A172 (cell line): Measurements from ENCODE around the gene DOCK7. TPM values are rescaled to one million over a fixed set of nuclear protein-coding genes. Genes with fewer than 3 reads are reported as not detected.
A peak's percentile ranks its signal among the peaks of the same experiment; 100 is the strongest.
"Not testable (repeated sequence)": the region's sequence is repeated elsewhere in the genome, so short reads cannot be mapped to it uniquely, and the experiment has no call there.

Experiments
- DNase-seq: peaks from one replicate; pipeline ENCODE4 v3.0.0-alpha.2; 2015; ENCODE audit warnings: low spot score
- total RNA-seq: library from RNA; depleted of rRNA; stranded (reverse); fragments of >200 nt; shearing (Covaris generic); gene quantifications from 2 replicates; pipeline ENCODE4 v1.2.3, GENCODE V29; 2014

DOCK7 gene
- total RNA-seq, 1 experiment from 2014 or later, result 70.2 TPM

DNA sequence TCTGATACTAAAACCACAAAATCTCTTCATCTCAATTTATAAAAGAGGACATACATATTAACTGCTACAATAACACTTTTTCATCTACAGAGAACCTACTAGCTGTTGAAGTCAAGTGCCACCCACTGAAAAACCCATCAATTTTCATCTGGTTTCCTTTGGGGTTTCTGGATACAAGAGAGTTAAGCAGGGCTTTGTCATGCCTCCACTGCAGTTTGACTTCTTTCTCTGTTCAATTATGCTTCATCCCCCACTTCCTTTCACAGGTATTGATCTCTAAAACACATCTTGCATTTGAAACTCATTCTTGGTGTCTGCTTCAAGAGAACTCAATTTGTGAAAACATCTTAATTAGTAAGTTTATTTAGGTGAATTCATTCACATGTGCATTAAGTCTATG, 151.3 kb downstream of the DOCK7 start:
- DNase-seq, result no peak

DNA sequence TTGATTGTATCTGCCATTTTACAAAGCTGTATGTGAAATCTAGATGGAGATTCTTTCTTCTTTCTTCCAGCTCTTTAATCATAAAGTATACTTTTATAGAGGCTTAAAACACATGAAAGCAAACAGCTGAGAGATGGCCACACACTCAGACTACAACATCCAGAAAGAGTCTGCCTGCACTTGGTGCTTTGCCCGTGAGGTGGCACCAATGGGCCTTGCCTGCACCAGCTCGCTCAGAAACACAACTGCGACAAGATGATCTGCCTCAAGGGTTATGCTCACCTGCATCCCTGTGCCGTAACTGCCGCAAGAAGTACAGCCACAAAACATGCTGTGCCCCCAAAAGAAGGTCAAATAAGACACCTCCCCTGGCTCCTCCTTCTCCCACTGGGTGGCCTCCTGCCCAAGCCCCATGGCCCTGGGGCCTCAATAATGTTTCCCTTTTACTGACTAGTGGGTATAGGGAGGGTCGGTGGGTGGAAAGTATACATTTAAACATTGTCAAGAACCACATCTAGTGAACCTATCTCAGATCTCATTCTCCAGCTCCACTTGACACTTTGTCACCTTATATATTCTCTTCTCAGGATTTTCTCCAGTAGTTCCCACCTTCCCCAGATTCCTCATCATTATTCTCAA, 157.6 kb downstream of the DOCK7 start:
- DNase-seq, result no peak

DNA sequence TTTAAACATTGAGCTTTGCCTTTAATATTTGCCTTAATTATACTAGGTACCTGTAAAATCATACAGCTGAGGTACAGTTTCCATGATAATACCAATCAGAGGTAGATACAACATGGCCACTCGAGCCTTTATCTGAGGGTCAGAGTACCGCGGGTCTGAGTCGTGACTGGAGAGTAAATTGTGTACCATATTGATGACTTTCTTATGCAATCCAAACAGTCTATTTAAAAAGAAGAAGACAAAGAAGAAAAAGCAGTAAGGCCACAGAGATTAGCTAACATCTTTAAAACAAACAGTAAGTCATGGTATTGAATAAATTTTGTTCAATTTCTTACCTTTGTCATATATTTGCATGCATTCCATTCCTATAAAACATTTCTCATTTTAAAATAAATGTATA, 159.0 kb downstream of the DOCK7 start:
- DNase-seq, result no peak

DNA sequence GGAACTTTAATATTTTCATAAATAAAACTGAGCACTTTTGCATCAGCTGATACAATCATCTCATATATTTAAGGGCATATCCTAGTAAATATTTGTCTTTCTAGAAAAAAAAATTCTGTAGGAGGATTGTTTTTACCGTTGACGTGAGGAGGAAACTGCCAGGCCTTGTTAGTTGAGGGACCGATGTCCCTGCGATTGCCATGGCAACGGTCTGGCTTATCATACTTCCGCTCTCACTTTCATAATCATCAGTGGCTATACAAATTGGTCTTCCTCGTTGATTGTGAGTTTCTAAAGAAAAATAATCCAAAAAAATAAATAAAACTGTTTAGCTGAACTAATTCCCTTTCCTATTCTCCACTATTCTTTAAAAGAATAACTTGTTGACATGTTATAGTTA, 160.2 kb downstream of the DOCK7 start:
- no peak for DNase-seq

DNA sequence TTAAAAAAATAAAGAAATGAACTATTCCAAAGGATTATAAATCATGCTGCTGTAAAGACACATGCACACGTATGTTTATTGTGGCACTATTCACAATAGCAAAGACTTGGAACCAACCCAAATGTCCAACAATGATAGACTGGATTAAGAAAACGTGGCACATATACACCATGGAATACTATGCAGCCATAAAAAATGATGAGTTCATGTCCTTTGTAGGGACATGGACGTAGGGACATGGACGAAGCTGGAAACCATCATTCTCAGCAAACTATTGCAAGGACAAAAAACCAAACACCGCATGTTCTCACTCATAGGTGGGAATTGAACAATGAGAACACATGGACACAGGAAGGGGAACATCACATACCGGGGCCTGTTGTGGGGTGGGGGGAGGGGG, 160.8 kb downstream of the DOCK7 start:
- DNase-seq, result not testable (repeated sequence)

DNA sequence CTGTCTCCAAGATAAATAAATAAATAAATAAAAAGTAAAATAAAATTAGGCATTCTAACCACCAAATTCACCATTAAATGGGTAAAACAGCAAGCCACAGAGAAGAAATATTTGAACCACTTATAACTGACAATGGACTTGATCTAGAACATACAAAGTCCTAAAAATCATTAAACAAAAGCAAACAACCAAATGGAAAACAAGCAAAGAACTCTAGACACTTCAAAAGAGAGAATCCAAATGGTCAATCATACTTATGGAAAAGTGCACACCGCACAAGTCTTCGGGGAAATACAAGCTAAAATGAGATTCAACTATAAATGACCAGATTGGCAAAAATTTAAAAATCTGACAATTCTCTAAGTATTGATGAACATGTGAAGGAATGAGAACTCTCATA, 164.3 kb downstream of the DOCK7 start:
- DNase-seq, result no peak

DNA sequence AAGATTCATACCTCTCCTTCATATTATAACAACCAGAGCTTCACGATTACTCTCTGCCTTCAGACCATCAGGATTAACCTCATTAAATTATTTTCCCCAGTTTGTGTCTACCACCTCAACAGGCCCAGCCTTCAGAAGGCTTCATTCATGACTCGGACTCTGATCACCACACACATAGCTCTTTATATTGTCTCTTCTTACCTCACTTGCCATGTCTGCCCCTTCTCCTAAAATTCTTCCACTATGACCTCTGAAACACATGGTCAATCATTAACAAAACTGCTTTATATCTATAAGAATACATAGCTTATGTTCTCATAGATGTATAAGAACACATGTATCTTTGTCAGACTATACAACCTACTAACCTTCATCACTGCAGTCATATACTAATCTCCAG, 171.6 kb downstream of the DOCK7 start:
- no peak for DNase-seq

DNA sequence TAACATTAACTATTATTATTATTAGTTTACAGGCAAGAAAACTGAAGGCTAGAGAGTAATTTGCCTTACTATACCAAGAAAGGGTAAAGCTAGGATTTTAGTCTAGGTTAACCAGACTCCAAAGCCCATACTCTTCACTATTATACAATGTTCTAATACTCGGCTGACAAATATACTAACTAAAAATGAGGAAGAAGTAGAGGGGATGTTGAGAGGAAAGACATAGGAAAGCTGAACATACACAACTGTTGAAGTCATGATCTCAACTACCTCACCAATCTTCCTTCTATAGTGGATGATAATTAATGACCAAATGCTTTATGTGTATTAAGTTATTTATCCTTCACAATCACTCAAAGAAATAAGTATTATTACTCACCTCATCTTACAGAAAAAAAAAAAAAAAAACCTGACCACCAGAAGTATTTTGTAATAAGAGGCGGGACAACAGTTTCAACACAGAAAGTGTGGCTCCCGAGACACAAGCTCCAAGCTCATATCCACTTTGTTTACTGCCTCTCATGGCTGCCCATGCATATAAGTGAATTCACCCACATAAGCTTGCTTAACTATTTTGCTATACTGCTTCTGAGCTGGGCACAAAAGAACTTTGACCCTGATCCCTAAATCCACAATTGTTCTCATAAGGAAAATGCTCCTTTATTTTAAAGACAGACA, 173.3 kb downstream of the DOCK7 start:
- DNase-seq, result no peak

DNA sequence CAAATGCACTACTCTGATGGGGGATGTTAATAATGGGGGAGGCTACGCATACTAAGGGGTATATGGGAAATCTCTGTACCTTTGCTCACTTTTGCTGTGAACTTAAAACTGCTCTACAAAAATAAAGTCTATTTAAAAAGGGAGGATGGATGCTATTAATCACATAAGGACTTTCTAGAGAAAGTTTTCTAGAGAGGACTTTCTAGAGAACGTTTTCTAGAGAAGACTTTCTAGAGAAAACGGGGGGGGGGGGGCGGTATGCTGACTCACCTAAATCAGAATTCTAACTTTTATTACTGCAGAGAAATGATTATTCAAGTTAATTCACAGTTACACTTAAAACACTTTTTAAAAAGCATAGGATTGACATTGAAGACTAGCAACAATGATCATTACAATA, 175.2 kb downstream of the DOCK7 start:
- no peak for DNase-seq

DNA sequence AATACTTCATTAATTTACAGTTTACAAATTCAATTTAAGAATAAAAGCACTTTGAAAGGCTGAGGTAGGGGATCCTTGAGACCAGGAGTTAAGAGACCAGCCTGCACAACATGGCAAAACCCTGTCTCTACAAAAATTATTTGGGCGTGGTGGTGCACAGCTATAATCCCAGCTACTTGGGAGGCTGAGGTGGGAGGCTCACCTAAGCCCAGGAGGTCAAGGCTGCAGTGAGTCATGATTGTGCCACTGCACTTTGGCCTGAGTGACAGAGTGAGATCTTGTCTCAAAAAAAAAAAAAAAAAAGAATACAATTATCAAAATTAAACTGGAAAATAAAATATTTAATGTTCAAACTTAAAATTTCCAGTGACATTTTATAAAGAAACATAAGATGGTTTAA, 179.2 kb downstream of the DOCK7 start:
- no peak for DNase-seq

DNA sequence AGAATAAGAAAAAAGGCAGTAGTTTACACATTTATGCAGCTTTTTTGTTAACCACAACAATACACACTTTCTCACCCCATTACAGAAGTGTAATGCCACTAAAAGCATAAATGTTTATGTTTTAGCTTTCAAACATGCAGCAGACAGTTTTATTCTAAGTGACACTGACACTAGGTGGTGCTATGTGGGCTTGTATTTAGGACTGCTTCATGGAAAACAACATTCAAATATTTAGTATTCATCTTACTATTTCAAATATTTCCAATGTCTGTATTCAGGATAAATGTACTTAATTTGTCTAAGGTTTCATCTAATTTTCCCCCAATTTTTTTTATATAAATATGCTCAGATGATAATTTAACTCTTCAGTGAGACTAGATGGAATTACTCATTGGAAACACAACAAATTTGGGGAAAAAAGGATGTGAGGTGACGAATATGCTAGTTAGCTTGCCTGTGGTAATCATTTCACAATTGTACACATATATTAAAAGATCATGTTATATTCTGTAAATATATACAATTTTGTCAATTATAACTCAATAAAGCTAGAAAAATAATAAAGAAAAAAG, 179.9 kb downstream of the DOCK7 start:
- peak; percentile 18 for DNase-seq

DNA sequence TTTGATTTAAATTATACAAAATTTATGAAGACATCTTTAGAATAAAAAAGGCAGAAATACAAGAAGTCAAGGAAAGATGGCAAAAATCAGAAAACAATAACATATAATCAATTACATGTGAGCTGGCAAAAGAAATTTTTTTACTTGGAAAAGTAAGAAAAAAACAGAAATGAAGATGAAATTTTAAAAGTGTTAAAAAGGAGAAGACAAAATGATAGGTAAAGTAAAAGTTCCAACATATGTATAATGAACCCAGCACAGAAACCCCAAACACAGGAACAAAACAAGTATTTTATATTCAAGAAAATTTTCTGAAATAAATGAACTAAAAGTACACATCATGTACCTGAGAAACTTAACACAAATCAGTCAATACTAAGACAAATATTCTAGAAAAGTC, 188.0 kb downstream of the DOCK7 start:
- no peak for DNase-seq

DNA sequence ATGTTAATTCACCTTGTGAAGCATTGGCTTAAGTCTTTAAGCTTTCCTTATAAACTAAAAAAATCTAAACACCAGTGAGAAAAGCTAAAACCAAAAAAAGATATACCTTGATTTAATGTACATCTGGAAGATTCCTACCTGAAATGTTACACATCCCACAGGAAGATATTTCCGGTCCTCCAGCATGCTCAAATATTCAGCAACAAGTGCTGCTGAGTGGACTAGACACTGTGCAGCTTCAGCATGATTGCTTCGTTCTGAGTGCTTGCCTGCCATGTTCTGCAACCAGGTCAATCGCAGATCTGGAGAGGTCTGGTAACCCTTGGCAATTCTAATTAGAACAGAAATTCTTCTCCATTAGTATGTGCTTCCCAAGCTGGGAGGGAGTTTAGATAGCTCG, 194.0 kb downstream of the DOCK7 start:
- no peak for DNase-seq

DNA sequence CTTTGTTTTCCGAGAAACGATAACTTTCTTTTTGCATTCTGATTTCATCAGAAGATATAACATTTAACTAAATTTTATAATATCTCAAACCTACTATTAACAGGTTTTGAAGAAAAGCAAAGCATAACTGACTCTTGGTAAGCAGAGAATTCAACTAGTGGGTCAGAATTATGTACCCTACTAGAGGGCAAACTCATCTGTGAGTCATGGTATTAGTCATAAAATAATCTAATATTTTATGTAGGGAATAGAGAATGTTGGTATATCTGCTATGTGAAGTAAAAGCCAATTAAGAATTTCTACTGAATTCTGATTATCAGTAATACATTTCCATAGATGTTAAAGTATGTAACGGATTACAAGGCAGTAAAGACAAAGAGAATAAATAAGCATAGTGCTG, 194.5 kb downstream of the DOCK7 start:
- peak; percentile 0 for DNase-seq

DNA sequence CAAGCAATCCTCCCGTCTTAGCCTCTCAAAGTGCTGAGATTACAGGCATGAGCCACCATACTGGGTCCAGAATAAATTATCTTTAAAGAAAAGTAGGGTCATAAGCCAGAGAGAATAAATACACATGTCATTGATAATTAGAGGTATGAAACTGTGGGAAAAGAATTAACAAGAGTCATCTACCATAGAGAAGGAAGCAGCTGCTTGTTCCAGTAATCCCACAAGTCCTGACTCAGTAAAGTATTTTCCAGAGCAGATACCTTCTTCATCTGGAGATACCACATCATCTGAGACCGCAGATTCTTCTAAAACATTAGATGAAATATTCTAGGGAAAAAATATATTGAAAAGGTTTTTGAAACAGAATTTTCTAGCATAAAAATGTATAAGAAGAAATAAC, 195.7 kb downstream of the DOCK7 start:
- DNase-seq, result no peak

DNA sequence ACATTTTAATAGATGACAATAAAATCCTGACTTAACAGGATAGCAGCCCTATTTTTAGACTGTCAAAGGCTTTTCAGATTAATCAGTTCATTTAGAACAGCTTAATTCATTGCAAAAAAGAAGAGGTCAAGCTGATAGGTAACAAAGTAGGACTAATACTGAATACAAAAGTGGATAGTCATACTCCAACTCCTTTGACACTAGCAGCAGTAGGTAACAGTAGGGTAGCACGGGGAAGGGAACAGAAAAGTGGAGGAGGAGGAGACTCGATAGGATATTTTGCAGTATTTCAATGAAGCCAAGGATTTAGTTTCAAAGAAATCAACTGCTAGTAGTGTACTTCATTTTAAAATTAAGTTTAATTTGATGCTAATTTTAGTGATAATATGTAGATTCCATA, 200.2 kb downstream of the DOCK7 start:
- DNase-seq, result no peak

DNA sequence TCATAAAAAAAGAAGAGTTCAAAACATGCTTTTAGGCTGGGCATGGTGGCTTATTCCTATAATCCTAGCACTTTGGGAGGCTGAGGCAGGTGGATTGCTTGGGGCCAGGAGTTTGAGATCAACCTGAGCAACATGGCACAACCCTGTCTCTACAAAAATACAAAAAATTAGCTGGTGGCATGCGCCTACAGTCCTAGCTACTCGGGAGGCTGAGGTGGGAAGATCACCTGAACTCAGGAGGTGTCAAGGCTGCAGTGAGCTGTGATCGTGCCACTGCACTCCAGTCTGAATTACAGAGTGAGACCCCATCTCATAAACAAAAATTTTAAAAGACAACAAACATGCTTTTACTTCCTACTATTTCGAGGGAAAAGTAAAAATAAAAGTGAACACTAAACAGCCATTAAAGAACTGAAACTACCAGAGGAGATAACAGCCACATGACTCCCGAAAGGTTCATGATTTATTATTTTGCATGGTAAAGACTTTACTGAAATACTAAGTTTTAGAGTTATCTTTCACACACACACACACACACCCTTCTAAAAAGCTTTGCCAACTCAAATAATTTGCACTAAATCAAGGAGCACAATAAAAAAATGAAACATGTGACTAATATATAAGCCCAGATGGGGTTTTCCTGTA, 203.2 kb downstream of the DOCK7 start:
- DNase-seq, result no peak

DNA sequence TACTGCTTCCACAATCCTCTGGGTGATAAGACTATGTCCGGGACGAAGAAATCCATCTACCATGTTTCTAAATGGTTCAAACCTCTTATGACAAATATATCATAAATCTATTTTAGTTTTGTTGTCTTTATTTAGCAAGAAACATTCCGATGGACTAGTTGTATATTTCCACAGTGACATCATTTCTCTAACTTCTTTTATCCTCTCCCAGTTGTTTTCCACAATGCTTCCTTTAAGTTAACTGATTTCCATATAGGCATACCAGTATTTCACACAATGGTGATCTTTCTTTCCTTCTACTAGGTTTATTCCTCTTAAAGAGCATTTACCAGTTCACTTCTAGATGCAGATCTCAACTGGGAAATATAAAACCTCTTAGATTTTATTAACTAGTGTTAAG, 206.5 kb downstream of the DOCK7 start:
- no peak for DNase-seq

DNA sequence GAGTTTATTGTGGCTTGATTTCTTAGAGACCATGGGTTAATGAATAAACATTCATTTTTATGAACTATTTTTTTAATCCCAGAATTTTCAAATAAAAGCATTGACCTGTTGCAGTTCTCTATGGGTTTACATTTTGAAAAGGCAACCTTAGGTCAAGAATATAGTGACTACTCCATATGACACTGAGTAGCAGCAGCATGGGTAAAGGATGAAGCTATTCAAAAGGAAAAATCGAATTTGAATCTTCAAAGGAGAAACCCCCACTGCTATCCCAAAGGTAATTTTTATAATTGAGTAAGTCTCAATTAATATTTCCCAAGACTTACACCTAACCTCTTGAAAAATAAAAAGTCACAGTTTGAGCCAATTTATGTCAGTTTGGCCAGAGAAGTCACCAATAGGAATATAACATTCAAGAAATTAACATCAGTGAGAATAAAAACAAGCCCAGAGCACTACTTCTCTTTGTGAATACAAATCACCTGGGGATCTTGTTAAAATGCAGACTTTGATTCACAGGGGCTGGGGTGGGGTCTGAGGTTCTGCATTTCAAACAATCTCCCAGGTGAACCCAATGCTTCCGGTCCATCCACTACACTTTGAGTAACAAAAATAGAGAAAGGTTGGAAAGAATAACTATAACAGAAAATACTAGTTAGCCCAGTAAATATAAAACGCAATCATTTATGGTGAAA, 211.5 kb downstream of the DOCK7 start:
- DNase-seq, result no peak

DNA sequence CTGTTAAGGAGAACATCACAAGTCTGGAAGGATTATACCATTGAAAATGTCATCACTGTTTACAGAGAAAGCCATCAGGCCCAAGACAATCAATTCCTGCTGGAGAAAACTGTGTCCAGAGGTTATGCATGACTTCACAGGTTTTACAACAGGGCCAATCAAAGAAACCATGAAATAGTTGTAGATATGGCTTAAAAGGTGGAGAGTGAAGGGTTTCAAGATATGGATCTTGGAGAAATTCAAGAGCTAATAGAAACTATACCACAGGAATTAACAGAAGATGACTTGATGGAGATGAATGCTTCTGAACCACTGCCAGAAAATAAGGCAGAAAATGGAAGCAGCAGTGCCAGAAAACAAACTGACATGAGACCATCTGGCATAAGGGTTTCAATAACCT, 221.1 kb downstream of the DOCK7 start:
- no peak for DNase-seq

DNA sequence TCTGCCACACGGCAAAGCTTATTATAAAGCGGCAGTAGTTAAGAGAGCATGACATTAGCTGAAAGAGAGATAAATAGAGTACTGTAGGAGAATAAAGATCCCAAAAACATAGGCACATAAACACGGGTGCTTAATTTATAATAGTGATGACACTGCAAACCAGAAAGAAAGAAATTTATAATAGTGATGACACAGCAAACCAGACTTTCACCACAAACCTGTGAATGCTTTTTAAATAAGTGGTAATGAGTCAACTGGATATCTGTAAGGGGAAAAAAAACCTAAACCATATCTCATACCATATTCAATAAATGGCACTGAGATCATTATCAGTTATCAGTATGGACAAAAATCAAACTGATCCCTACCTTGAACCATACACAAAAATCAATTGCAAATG, 225.8 kb downstream of the DOCK7 start:
- no peak for DNase-seq

DNA sequence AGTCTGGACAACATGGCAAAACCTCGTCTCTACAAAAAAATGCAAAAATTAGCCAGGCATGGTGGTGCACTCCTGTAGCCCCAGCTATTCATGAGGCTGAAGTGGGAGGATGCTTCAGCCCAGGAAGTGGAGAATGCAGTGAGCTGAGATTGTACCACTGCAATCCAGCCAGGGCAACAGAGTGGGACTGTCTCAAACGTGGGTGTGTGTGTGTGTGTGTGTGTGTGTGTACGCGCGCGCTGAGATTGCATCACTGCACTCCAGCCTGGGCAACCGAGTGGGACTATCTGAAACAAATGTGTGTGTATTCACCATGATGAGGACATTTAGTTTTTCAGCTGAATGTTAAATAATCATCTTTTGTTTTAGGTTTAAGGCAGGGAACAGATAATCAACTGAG, 230.2 kb downstream of the DOCK7 start:
- no peak for DNase-seq

DNA sequence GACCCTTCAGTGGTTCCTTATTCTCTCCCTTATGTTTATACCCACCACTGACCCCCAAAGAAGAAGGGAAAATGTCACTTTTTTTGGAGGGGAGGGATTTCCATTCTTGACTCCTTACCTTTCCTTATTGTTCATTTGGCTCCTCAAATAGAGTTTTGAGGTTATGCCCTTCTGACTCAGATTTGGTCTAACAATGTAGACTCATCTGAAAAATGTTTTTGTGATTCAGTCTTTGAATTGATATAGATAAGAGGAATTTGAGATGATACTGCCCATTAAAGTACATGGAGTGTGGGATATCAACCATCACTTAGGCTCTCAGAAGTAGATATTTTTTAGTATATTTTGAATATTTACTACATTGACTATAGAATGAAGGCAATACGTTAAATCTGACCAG, 235.2 kb downstream of the DOCK7 start:
- DNase-seq, result peak; percentile 23
